NCI-H524 treated with DMSO at 0.1 percent for 48 hours (cell line): ENCODE results near the gene PVALEF.
A peak's percentile ranks its signal among the peaks of the same experiment; 100 is the strongest.

Source experiments
- DNase-seq: peaks from one replicate; lab custom pipeline; 2025; lab: John Stamatoyannopoulos, UW

The PVALEF gene

GRCh38 chr17:81161972-81162371, 3.3 kb upstream of the PVALEF start:
- no peak for DNase-seq

GRCh38 chr17:81162491-81162890, 2.8 kb upstream of the PVALEF start:
- DNase-seq: no peak

- no peak for DNase-seq
Observed at GRCh38 chr17:81163051-81163695, 2.1 kb upstream of the PVALEF start.

GRCh38 chr17:81163703-81164370, 1.5 kb upstream of the PVALEF start:
- DNase-seq: no peak

- DNase-seq: peak; percentile 97
Observed at GRCh38 chr17:81164371-81165245, 699 bp upstream of the PVALEF start.

GRCh38 chr17:81166033-81166492, 756 bp downstream of the PVALEF start, which contains the start of gene AATK:
TSS of gene AATK (minus strand) at chr17:81166221. CDS start at chr17:81165992, 229 bp downstream.
- no peak for DNase-seq

- DNase-seq: no peak
Observed at GRCh38 chr17:81167194-81167524, 1.9 kb downstream of the PVALEF start.

- no peak for DNase-seq
Observed at GRCh38 chr17:81167638-81168037, 2.3 kb downstream of the PVALEF start.

GRCh38 chr17:81169870-81170309, 4.6 kb downstream of the PVALEF start:
- no peak for DNase-seq

- peak; percentile 73 for DNase-seq
Observed at GRCh38 chr17:81170727-81171494, 5.6 kb downstream of the PVALEF start.

GRCh38 chr17:81171941-81172340, 6.6 kb downstream of the PVALEF start:
- no peak for DNase-seq

GRCh38 chr17:81173052-81173761, 7.9 kb downstream of the PVALEF start:
- DNase-seq: no peak

- peak; percentile 26 for DNase-seq
Observed at GRCh38 chr17:81173762-81174155, 8.5 kb downstream of the PVALEF start.

GRCh38 chr17:81176666-81177065, 11.4 kb downstream of the PVALEF start:
- DNase-seq: no peak

- no peak for DNase-seq
Observed at GRCh38 chr17:81178136-81179091, 13.1 kb downstream of the PVALEF start.

GRCh38 chr17:81179220-81179619, 13.9 kb downstream of the PVALEF start:
- DNase-seq: no peak

- DNase-seq: no peak
Observed at GRCh38 chr17:81179861-81180260, 14.6 kb downstream of the PVALEF start.

GRCh38 chr17:81180836-81181810, 15.8 kb downstream of the PVALEF start:
- DNase-seq: no peak

- no peak for DNase-seq
Observed at GRCh38 chr17:81181811-81182185, 16.5 kb downstream of the PVALEF start.
